ENCODE data around the gene KCNF1. TPM values are rescaled to one million over a fixed set of nuclear protein-coding genes. Genes with fewer than 3 reads are reported as not detected.

The KCNF1 gene
- total and polyA plus RNA-seq, 2 of the 8 experiments (the other 6 are each of a cell fraction or from before 2014, with no cell fraction given), result 0.48 to 1.5 TPM

DNA sequence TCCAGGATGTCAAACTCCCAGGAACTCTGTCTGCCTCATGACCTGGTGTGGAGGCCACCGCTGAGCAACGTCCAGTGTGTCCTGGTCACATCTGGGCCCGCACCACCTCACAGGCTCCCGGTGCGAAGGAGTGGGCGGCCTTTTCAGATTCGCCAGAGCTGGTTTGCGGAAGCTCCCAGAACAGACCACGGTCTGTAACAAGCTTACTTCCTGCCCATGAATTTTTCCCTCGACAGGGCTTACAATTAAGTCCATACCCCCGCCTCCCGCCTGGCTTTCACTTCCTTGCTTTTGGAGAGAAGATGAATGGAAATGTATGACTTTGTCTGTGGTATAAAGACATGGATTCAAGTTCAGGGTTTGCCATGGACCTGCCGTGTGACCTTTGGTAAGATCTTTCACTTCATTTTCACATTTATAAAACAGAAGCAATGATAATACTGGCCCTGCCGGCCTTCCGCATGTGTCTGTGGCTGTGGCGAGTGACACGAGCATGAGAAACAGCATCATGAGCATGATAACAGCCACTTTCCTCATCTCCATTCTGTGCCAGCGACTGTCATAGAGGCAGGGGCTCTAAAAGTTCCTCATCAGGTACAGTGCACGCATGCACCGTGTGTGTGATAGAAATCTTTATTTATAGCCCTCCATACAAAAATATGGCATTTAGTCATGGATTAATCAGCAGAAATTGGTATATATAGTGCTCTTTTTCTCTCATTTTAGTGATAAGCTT, 31.0 kb upstream of the KCNF1 start:
- no peaks in the 10 kb centered on the region for H3K36me3 ChIP-seq (ENCODE audit: control insufficient read depth in 2 of 4, insufficient read depth in 4 of 4, low read length in 3 of 4)
- no peaks in the 10 kb centered on the region for H3K23me2 ChIP-seq (ENCODE audit: low read depth, low read length)
- H2BK120ac ChIP-seq (replicated peaks; ENCODE audit: low read depth, low read length), result no peak overlapping the region
- CTCF ChIA-PET (ENCODE audit: partially characterized antibody), result interaction anchor here (0.6 to 6.8 kb wide), 16 partner anchors 9 to 89 kb away, joined by 3 to 38 read pairs (median 4); partner anchors contain the start of gene KCNF1
- H3K9me3 ChIP-seq (ENCODE audit: insufficient read depth in 2 of 2, low read depth in 1 of 2, low read length in 1 of 2), result no peaks in the 10 kb centered on the region
- H3K14ac ChIP-seq (ENCODE audit: insufficient read length), result no peak overlapping the region
- H4K8ac ChIP-seq (ENCODE audit: extremely low read depth, insufficient read depth, low read length), result no peak overlapping the region
- H2BK15ac ChIP-seq (ENCODE audit: low read length), result peak overlapping the region; percentile 81; the same call in 1 of the 2 replicates
- FAIRE-seq (no peak), DNase-seq (ENCODE audit: low read depth in 1 of 2, low spot score in 2 of 2) (no peak)
- WGBS, 2 experiments (ENCODE audit: extremely low coverage in 1 of 2, insufficient coverage in 1 of 2, insufficient read length in 1 of 2, insufficient replicate concordance in 2 of 2, low coverage in 1 of 2, low lambda C conversion rate in 2 of 2, missing lambda C conversion rate in 1 of 2), result 93% methylated on average over 20 of the region's 20 CpGs; no CpG with 5 or more reads in 1 of the 2 experiments
- no peak overlapping the region for H3K4ac ChIP-seq (replicated peaks; ENCODE audit: insufficient read length, low read depth, low read length)
- H2AK5ac ChIP-seq (ENCODE audit: low read depth, low read length), result no peak overlapping the region
- POLR2A ChIA-PET (ENCODE audit: partially characterized antibody), result interaction anchor here (0.9 kb wide), 1 partner anchor 11 kb away, joined by 3 read pairs; no protein-coding TSS in a partner anchor
- H4K91ac ChIP-seq (replicated peaks; ENCODE audit: insufficient read length, low read length), result no peak overlapping the region
- no peak overlapping the region; a peak in 1 of 7 replicates for H3K9ac ChIP-seq (replicated peaks in 1 of 4; ENCODE audit: extremely low read depth in 1 of 4, low read depth in 3 of 4, low read length in 3 of 4)
- H2BK20ac ChIP-seq (ENCODE audit: low read length), result no peak overlapping the region
- no peak overlapping the region for H4K5ac ChIP-seq (ENCODE audit: insufficient read length, low read depth, low read length)
- H2AFZ ChIP-seq (ENCODE audit: low read length), result peak overlapping the region; percentile 49; the same call in 1 of the 2 replicates
- H3K27ac ChIP-seq (ENCODE audit: low read depth, low read length), result no peak overlapping the region
- H3K56ac ChIP-seq (replicated peaks; ENCODE audit: insufficient read length, low read depth, low read length), result no peak overlapping the region
- H3K79me1 ChIP-seq (ENCODE audit: low read depth, low read length), result no peaks in the 10 kb centered on the region
- H2BK12ac ChIP-seq (ENCODE audit: low read depth, low read length), result no peak overlapping the region; the same call in 1 of the 2 replicates
- H3K4me3 ChIP-seq (ENCODE audit: extremely low read depth in 1 of 4, insufficient read depth in 2 of 4, low read depth in 3 of 4, low read length in 4 of 4), result no peak overlapping the region
- no peaks in the 10 kb centered on the region for H4K20me1 ChIP-seq (replicated peaks in 1 of 2; ENCODE audit: control insufficient read depth in 1 of 2, insufficient read depth in 2 of 2, low read length in 2 of 2)
- no peaks in the 10 kb centered on the region for H3K79me2 ChIP-seq (ENCODE audit: control insufficient read depth in 1 of 2, insufficient read depth in 2 of 2, low read length in 2 of 2)
- peak overlapping the region; percentile 75; the same call in 1 of the 2 replicates for H2BK5ac ChIP-seq (ENCODE audit: low read depth, low read length)
- no peak overlapping the region; the same call in 1 of the 2 replicates for H3K18ac ChIP-seq (ENCODE audit: extremely low read depth, low read length)
- no peak overlapping the region for H3K4me2 ChIP-seq (ENCODE audit: insufficient read depth in 1 of 2, low read depth in 2 of 2, low read length in 2 of 2)
- no peak overlapping the region for H3K23ac ChIP-seq (ENCODE audit: insufficient read length)
- H3K27me3 ChIP-seq (replicated peaks in 1 of 4; ENCODE audit: control insufficient read depth in 3 of 4, extremely low read depth in 1 of 4, insufficient read depth in 3 of 4, low read length in 3 of 4), result no peaks in the 10 kb centered on the region
- H3K4me1 ChIP-seq (replicated peaks in 1 of 4; ENCODE audit: control insufficient read depth in 3 of 4, insufficient read depth in 4 of 4, low read length in 3 of 4), result peaks cover 2 to 23% (median 11%) of the 10 kb centered on the region in 4 experiments; a peak in 5 of 7 replicates
- TF ChIP-seq POLR2AphosphoS5 (IDR thresholded peaks at IDR 0.05; ENCODE audit: low read depth, low read length), result no peak
- TF ChIP-seq HDAC6 (IDR thresholded peaks at IDR 0.05; ENCODE audit: low read depth, low read length), result no peak
- no peak for TF ChIP-seq CREB1 (IDR thresholded peaks at IDR 0.05)
- TF ChIP-seq TAF7 (optimal IDR thresholded peaks at IDR 0.05; ENCODE audit: borderline replicate concordance, low read depth, low read length), result no peak
- no peak for TF ChIP-seq SRF (IDR thresholded peaks at IDR 0.05; ENCODE audit: low read depth, low read length)
- TF ChIP-seq EP300 (IDR thresholded peaks at IDR 0.05; ENCODE audit: borderline replicate concordance in 1 of 2, low read depth in 2 of 2, low read length in 2 of 2), result no peak
- TF ChIP-seq, protein P1, sequence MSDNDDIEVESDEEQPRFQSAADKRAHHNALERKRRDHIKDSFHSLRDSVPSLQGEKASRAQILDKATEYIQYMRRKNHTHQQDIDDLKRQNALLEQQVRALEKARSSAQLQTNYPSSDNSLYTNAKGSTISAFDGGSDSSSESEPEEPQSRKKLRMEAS (IDR thresholded peaks at IDR 0.05), result no peak
- TF ChIP-seq CTCF (IDR thresholded peaks at IDR 0.05; ENCODE audit: control extremely low read depth in 1 of 3, insufficient read depth in 1 of 3, low read depth in 1 of 3, low read length in 3 of 3), result no peak
- no peak for TF ChIP-seq BCL11A (IDR thresholded peaks at IDR 0.05; ENCODE audit: low read depth in 2 of 2, low read length in 2 of 2)
